EH (cell line): ENCODE measurements around the gene IGF1.

Source experiments
- DNase-seq: peaks from one replicate; pipeline ENCODE4 v3.0.0-alpha.2; 2015; ENCODE audit warnings: low read depth

IGF1 gene

DNA sequence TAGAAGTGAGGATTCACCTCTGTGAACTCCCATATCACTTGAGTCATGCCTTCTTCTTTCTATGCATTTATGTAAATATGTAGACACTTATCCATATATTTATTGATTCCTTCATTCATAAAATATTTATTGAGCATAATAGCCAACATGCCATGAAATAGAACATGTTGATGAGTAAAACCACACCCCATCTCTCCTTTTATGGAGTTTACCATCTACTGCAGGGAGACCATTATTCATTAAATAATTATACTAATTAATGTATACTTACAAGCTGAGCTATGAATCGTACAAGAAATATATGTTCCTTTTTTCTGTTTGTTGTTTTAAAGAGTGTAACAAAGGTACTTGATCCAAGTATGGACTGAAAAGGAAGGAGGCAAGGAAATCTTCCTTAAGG is 17.4 kb upstream of the IGF1 start:
- no peak for DNase-seq

DNA sequence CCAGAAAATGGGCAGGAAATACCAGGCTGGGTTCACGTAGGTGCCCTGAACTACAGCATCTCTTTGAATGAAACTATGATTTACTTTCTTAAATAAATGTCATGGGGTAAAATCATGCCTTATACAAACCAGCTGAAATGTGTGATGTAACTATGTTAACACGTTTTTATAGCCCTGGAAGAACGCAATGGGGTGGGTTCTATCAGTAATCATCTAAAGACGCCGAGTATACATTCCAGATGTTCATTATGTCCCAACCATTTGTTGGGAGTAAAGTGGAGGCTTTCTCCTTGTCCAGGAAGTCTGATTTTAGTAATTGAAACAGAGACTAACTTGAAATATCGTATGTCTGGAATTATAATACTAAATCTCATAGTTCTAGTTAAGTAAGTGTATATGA is 16.2 kb upstream of the IGF1 start:
- peak; percentile 51 for DNase-seq

- DNase-seq, result no peak
These were observed 6.9 kb upstream of the IGF1 start for GRCh38 chr12:102487226-102487625.

DNA sequence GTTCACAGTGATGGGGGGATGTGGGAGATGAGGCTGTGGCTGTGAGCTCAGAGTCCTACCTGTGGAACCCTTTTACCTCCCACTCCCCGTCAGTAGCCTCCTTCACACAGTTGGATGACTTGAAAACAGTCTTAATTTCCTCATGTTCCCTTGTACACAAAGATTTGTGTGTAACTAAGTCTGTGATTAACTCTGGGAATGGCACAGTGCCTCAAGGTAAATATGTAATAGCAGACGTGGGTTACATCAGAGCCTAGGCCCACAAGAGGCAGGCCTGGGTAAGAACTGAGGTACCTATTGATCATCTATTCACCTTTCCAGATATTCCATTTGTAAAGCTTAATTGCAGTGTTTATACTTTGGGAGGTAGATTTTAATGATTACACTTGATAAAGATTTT is 5.8 kb upstream of the IGF1 start:
- no peak for DNase-seq

GRCh38 chr12:102484428-102484958 is 4.1 kb upstream of the IGF1 start:
- peak; percentile 61 for DNase-seq

DNA sequence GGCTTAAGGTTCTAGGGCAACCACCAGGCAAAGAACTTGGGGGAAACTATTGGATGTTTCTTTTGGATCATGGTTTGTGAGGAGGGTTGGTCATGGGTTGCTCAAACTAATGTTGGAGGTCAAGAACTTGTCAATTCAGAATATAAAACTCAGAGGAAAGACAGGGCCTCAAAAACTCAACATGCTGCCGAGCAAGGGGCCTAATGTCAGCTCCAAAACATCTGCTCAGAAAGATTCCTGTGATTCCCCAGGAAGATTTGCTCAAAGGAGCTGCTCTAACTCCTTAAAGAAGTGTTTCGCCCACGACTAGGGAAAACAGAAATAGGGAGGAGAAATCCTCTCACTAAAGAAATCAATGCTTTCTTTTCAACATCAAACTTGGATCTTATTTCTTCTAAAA is 3.7 kb upstream of the IGF1 start:
- DNase-seq, result no peak

DNA sequence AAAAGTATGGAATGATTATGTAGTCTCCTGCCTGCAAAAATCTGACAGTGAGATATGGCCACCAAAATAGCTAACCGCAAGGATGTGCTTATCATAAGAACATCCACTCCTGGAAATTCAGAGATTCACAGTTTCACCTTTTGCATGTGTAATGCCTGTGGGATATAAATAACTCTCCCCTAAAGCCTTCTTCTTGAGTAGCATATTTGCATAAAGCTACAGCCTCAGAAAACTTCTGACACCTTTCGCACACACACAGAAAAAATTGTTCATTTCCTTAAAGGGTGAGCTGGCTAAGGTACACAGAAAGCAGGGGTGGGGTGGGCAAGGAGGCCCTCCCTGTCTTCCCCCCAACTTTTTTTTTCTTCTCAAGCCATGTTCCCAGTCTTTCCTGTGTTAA is 3.1 kb upstream of the IGF1 start:
- no peak for DNase-seq

GRCh38 chr12:102481705-102482425 is 1.5 kb upstream of the IGF1 start:
- DNase-seq, result no peak

- DNase-seq, result no peak
These were observed 424 bp downstream of the IGF1 start for GRCh38 chr12:102479939-102480338.

DNA sequence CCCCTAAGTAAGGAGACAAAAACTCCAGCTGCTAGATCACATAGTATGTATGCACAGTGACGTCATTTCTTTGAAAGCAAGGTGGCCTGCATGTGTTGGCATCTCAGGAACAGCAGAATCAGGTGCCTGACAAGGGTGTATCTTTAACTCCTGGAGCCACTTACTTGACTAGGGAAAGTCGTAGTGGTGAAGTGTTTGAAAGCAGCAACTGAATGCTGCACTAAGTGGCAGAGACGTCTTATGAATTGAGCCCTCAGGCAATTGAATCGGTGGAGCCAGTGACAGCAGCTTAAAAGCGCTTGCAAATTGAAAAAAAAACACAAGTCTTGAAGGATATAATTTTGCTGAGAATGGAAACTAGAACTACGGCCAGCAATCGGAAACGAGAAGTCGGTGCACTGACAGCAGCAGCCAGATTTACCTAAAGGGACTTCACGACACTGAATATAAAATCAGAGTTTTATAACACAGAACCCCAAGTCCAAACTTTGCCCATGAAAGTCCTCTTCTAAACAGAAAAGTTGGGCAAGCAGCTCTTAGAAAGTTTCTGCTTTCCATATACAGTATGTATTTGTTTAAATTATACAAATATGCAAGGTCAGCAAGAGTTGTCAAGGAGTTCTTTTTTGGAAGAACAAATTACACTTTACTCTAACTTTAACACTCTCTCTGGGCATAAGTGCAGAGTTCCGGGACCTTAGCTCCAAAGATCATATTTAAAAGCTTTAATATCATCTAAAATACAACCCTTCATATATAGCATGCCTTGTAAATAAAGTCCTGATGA is 1.1 kb downstream of the IGF1 start:
- peak; percentile 67 for DNase-seq

DNA sequence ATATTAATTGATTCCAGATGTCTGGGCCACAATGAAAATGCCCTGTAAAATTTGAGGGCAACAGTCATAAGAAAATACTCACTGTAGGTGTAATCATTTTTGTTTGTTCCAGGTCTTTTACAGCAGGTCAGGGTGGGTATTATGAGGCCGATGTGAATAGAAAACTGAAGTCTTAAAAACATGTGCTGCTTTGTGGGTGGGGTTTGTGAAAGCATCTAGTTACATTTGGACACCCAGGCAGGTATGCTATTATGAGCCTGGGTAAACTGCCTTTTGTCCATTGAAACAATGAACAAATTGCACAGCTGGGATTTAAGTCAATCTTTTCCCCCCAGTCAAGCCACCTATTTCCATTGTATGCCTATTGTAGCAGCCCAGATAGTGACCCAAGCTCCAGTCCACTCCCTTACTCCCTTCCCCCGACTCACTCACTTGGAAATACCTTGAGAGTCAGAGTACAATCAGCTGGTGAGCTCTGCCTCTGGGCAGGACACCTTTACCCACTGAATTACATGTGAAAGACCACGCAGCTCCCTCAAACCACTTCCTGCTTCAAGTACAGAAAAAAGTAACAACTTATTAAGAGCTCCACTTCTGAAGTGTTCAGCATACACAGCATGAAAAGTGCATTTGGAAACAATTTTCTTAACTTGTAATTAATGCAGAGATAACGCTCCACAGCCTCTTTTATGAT is 1.8 kb downstream of the IGF1 start:
- DNase-seq, result peak; percentile 29

DNA sequence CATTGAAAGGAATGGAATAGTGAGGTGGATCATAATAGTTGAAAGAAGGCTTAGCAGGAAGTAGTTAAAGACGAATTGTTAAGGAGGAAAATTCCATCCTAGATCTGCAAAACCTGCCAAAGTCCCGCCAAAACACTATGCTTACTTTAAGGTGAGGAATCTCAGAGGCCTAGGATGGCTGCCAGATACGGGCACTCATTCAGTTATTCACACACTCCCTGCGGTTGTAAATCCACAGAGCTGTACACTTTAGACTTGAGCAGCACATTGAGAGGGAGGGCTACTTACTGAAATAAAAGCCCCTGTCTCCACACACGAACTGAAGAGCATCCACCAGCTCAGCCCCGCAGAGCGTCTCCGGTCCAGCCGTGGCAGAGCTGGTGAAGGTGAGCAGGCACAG is 5.0 kb downstream of the IGF1 start:
- DNase-seq, result no peak

DNA sequence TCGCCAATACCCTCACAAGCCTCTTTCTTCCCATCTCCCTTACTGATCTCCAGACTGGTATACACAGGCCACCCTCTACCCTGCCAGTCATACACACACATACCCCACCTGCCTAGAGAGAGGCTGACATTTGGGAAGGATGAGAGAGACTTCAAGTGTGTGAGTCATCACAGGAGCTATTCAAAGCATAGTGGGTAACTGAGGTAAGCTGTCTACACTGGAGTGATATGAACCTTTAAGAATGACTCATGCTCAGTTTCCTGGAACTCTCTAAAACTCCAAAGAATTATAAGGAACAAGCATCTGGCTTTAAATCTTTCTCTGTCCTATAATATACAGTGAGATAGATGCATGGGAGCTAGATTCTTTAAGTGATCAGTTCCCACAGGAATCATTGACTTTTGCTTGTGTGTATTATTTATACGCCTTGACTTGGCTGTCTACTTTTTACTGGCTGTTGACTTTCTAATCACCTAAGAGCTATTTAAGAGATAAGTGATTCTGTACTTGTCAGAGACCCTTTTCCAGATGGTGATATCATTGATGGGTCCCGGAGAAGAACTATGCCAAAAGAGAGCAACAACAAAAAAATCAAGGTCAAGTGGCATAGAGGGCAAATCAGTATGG is 5.8 kb downstream of the IGF1 start:
- DNase-seq, result peak; percentile 35

- DNase-seq, result no peak
These were observed 7.9 kb downstream of the IGF1 start for GRCh38 chr12:102472496-102472895.

DNA sequence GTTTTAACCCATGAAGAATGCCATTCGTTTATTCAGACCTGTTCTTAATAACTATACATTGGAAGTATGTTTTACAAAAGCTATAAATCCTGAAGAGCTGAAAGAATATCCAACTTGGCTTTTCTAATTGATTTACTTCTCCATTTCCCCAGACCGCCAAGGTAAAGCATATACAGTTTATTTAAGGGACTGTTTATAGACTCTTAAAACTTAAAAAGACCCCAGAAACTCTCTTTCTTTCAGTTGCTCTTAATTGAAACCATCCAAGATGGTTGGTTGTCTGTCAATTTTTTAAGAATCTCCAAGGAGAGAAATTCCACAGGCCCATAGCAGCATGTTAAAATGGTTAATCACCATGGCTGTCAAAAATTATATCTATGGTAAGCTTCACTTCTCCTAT is 8.8 kb downstream of the IGF1 start:
- no peak for DNase-seq

GRCh38 chr12:102470945-102471344 is 9.4 kb downstream of the IGF1 start:
- DNase-seq, result no peak

- peak; percentile 54 for DNase-seq
These were observed 12.0 kb downstream of the IGF1 start for GRCh38 chr12:102468261-102468915.

GRCh38 chr12:102465762-102466560 is 14.4 kb downstream of the IGF1 start:
- peak; percentile 64 for DNase-seq

- no peak for DNase-seq
These were observed 16.6 kb downstream of the IGF1 start for GRCh38 chr12:102463659-102464249.

DNA sequence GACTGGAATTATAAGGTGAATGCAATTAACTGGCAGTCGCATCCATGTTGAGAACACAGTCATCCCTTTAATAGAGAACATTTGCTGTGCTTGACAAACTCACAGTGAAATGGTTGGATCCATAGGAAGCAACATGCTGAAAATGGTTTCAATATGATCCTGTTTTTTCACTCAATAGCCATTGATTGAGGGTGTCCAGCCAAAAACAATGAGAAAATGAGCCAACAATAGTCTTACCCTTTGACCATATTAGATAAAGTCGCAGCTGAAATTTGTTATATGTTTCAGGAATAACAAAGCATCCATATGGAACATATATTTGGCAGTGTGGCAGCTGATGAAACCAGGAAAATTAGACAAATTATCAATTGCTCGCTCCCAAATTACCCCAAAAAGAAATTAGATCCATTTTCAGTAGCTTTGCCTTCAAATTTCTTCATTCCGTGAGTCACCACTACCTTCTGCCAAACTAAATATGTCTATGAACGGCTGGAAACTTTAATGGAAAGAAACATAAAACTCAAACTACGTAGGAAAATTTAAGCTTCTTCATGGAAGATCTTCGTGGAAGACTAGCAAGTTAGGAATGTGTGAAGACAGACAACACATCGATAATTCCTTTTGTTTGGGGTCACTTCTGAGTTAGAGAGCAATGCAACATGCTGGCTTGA is 17.4 kb downstream of the IGF1 start:
- DNase-seq, result peak; percentile 86
